ENCODE measurements around the gene INTS6. TPM values are rescaled to one million over a fixed set of nuclear protein-coding genes. Genes with fewer than 3 reads are reported as not detected.

INTS6 gene
- total and polyA plus RNA-seq, 2 of the 4 experiments (the other 2 are of a cell fraction): 12.9 to 42.3 TPM

DNA sequence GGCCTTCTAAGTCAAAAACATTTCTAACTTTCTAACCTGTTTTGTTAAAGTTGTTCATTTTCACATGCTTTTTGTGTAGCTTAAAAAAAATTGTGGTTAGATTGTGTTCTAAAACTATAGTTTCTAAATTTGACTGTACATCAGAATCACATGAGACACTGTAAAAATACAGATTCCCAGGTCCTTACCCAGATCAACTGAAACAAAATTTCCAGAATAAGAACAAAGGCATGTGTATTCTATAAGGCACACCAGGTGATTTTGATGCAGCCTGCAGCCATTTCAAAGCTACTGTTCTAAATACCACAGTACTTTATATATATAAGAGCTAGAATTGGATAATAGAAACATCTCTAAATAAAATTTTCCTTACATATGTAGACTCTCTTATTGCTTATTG is 29.1 kb downstream of the INTS6 start:
- H4K20me1 ChIP-seq (ENCODE audit: insufficient read depth, low read length): peaks cover 54% of the 10 kb centered on the region; the same call in 1 of the 2 replicates
- H3K56ac ChIP-seq (ENCODE audit: extremely low read depth, insufficient read depth, low read length): no peak overlapping the region
- TF ChIP-seq, protein P1, sequence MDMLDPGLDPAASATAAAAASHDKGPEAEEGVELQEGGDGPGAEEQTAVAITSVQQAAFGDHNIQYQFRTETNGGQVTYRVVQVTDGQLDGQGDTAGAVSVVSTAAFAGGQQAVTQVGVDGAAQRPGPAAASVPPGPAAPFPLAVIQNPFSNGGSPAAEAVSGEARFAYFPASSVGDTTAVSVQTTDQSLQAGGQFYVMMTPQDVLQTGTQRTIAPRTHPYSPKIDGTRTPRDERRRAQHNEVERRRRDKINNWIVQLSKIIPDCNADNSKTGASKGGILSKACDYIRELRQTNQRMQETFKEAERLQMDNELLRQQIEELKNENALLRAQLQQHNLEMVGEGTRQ (IDR thresholded peaks at IDR 0.05; ENCODE audit: low read depth, low read length): no peak
- no peak for TF ChIP-seq NFE2L2 (IDR thresholded peaks at IDR 0.05; ENCODE audit: low read depth, low read length)
- TF ChIP-seq BHLHE40 (IDR thresholded peaks at IDR 0.05; ENCODE audit: low read depth, low read length): no peak
- TF ChIP-seq SMC3 (IDR thresholded peaks at IDR 0.05; ENCODE audit: low read depth, low read length): no peak
- TF ChIP-seq RAD21 (IDR thresholded peaks at IDR 0.05; ENCODE audit: low read length): no peak
- no peak for TF ChIP-seq RFX5 (IDR thresholded peaks at IDR 0.05; ENCODE audit: low read depth, low read length)
- no peak for TF ChIP-seq RCOR1 (IDR thresholded peaks at IDR 0.05; ENCODE audit: insufficient replicate concordance, low read length)
- TF ChIP-seq POLR2A (IDR thresholded peaks at IDR 0.05; ENCODE audit: low read depth, low read length): no peak
- no peak for TF ChIP-seq MAFK (IDR thresholded peaks at IDR 0.05; ENCODE audit: low read depth, low read length)
- no peak for TF ChIP-seq FOS (IDR thresholded peaks at IDR 0.05; ENCODE audit: low read depth, low read length)
- TF ChIP-seq CHD1 (IDR thresholded peaks at IDR 0.05; ENCODE audit: low read depth, low read length): no peak
- TF ChIP-seq, protein P2, sequence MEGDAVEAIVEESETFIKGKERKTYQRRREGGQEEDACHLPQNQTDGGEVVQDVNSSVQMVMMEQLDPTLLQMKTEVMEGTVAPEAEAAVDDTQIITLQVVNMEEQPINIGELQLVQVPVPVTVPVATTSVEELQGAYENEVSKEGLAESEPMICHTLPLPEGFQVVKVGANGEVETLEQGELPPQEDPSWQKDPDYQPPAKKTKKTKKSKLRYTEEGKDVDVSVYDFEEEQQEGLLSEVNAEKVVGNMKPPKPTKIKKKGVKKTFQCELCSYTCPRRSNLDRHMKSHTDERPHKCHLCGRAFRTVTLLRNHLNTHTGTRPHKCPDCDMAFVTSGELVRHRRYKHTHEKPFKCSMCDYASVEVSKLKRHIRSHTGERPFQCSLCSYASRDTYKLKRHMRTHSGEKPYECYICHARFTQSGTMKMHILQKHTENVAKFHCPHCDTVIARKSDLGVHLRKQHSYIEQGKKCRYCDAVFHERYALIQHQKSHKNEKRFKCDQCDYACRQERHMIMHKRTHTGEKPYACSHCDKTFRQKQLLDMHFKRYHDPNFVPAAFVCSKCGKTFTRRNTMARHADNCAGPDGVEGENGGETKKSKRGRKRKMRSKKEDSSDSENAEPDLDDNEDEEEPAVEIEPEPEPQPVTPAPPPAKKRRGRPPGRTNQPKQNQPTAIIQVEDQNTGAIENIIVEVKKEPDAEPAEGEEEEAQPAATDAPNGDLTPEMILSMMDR (conservative IDR thresholded peaks at IDR 0.05; ENCODE audit: low read depth, low read length): no peak
- TF ChIP-seq MXI1 (IDR thresholded peaks at IDR 0.05; ENCODE audit: borderline replicate concordance, low read depth, low read length): no peak
- no peak for TF ChIP-seq MAZ (IDR thresholded peaks at IDR 0.05; ENCODE audit: borderline replicate concordance, low read depth, low read length)
- H3K79me1 ChIP-seq (ENCODE audit: low read depth in 1 of 2, low read length in 2 of 2): peaks cover 20 to 50% of the 10 kb centered on the region in 2 experiments
- no peak overlapping the region for H3K27ac ChIP-seq (ENCODE audit: insufficient read depth, low read length)
- no peak overlapping the region for H3K4me2 ChIP-seq (ENCODE audit: low read depth, low read length)
- H2BK15ac ChIP-seq (ENCODE audit: low read depth, low read length): no peak overlapping the region
- no peak overlapping the region for H3K4me3 ChIP-seq (ENCODE audit: insufficient read depth, low read depth, low read length)
- no peaks in the 10 kb centered on the region for H3K27me3 ChIP-seq (ENCODE audit: control insufficient read depth, insufficient read depth, low read length)
- H3K4ac ChIP-seq (ENCODE audit: low read depth, low read length): no peak overlapping the region
- dilution Hi-C loops (cut with HindIII; ENCODE audit: low sequenced_read_pairs, unreplicated experiment) (no loop called here), in situ Hi-C loops (cut with MboI; ENCODE audit: low sequenced_read_pairs) (loop anchor here (25.0 kb wide), 1 partner anchor 714 kb away; the partner anchor contains the start of gene NEK5), intact Hi-C loops (cut with micrococcal nuclease) (no loop called here)
- no peak overlapping the region for H4K91ac ChIP-seq (ENCODE audit: insufficient read depth, low read depth, low read length)
- H3K36me3 ChIP-seq (ENCODE audit: control insufficient read depth, insufficient read depth, low read length): peaks cover 8% of the 10 kb centered on the region
- CTCF ChIA-PET: no interaction called here
- no peak overlapping the region for H4K8ac ChIP-seq (ENCODE audit: low read depth in 2 of 2, low read length in 2 of 2)
- H3K23ac ChIP-seq (ENCODE audit: low read depth, low read length): no peak overlapping the region
- POLR2A ChIA-PET (ENCODE audit: unreplicated experiment): no interaction called here
- H2AK5ac ChIP-seq (ENCODE audit: low read depth, low read length): no peak overlapping the region
- no peak overlapping the region for H2AK9ac ChIP-seq (replicated peaks; ENCODE audit: low read depth, low read length, poor library complexity)
- H2BK120ac ChIP-seq (ENCODE audit: low read depth, low read length): no peak overlapping the region
- H3K9me1 ChIP-seq (ENCODE audit: insufficient read depth, low read length): peaks cover 7% of the 10 kb centered on the region
- ATAC-seq (ENCODE audit: low read depth) (no peak), DNase-seq (no peak)
- H2BK5ac ChIP-seq (ENCODE audit: low read depth, low read length, poor library complexity, severe bottlenecking): no peak overlapping the region
- no peak overlapping the region for H3K9ac ChIP-seq (ENCODE audit: low read depth, low read length)
- no peak overlapping the region for H2BK20ac ChIP-seq (ENCODE audit: low read depth, low read length)
- no peak overlapping the region for H4K5ac ChIP-seq (ENCODE audit: low read depth, low read length)
- H3K18ac ChIP-seq (ENCODE audit: low read depth, low read length): no peak overlapping the region
- H3K9me3 ChIP-seq (ENCODE audit: control insufficient read depth, insufficient read depth, low read length): no peaks in the 10 kb centered on the region
- H3K14ac ChIP-seq (replicated peaks; ENCODE audit: low read depth, low read length): no peak overlapping the region
- H3K4me1 ChIP-seq (ENCODE audit: control insufficient read depth, insufficient read depth, low read length): peaks cover 2% of the 10 kb centered on the region
- BruUV-seq (replicated peaks): no TSS peak
- no peak overlapping the region for H2AFZ ChIP-seq (replicated peaks; ENCODE audit: low read length, poor library complexity)
